RKO (cell line): ENCODE data around the gene BLCAP.

Source experiments
- DNase-seq: peaks from one replicate; pipeline ENCODE4 v3.0.0-alpha.2; 2016; ENCODE audit warnings: low spot score

The BLCAP gene

GRCh38 chr20:37529214-37529967, 1.7 kb upstream of the BLCAP start:
- peak; percentile 25 for DNase-seq

- peak; percentile 35 for DNase-seq
Observed at GRCh38 chr20:37528446-37529213, 954 bp upstream of the BLCAP start.

- DNase-seq, result peak; percentile 60
Observed at GRCh38 chr20:37526839-37527637, 638 bp downstream of the BLCAP start.

- DNase-seq, result peak; percentile 66
Observed at GRCh38 chr20:37526238-37526838, 1.3 kb downstream of the BLCAP start.

- DNase-seq, result no peak
Observed at GRCh38 chr20:37525810-37526209, 1.9 kb downstream of the BLCAP start.

GRCh38 chr20:37524859-37525708, 2.6 kb downstream of the BLCAP start:
- DNase-seq, result no peak

- DNase-seq, result no peak
Observed at GRCh38 chr20:37523911-37524700, 3.6 kb downstream of the BLCAP start.

- DNase-seq, result no peak
Observed at GRCh38 chr20:37523012-37523391, 4.7 kb downstream of the BLCAP start.

GRCh38 chr20:37522260-37523011, 5.2 kb downstream of the BLCAP start:
- DNase-seq, result no peak

- DNase-seq, result no peak
Observed at GRCh38 chr20:37521061-37521771, 6.5 kb downstream of the BLCAP start, which contains the start of gene NNAT. Gene NNAT, plus strand, starts transcription at chr20:37521250. Its CDS starts 82 bp downstream, at chr20:37521332.

GRCh38 chr20:37520419-37520955, 7.2 kb downstream of the BLCAP start:
- no peak for DNase-seq

- DNase-seq, result no peak
Observed at GRCh38 chr20:37519508-37520418, 7.9 kb downstream of the BLCAP start.

GRCh38 chr20:37518606-37519507, 8.8 kb downstream of the BLCAP start:
- no peak for DNase-seq

GRCh38 chr20:37518059-37518458, 9.6 kb downstream of the BLCAP start:
- DNase-seq, result no peak

GRCh38 chr20:37516811-37517750, 10.6 kb downstream of the BLCAP start:
- DNase-seq, result no peak
